K562 (cell line): ENCODE data around the gene NAA10. TPM values are rescaled to one million over a fixed set of nuclear protein-coding genes. Genes with fewer than 3 reads are reported as not detected.
A peak's percentile ranks its signal among the peaks of the same experiment; 100 is the strongest.

Experiments
- ATF4 ChIP-seq: fragments of 450-650 bp; formaldehyde crosslinking; IDR thresholded peaks from 2 replicates; pipeline ENCODE4 v1.4.0; 2022; ENCODE audit warnings: mild to moderate bottlenecking, moderate library complexity
- BHLHE40 ChIP-seq: IDR thresholded peaks from 2 replicates; pipeline ENCODE4 v1.6.1; 2011; ENCODE audit warnings: low read length, improper control_type of control experiment
- CHD4 ChIP-seq: fragments of 200-600 bp; sonication (generic); IDR thresholded peaks from 3 replicates; pipeline ENCODE4 v1.6.1; 2012; ENCODE audit warnings: low read depth, mild to moderate bottlenecking, mixed read lengths, low read length, inconsistent platforms; ENCODE audit not compliant: insufficient read depth, insufficient replicate concordance, poor library complexity, severe bottlenecking
- COPS2 ChIP-seq: fragments of 450-650 bp; conservative IDR thresholded peaks from 2 replicates; pipeline ENCODE4 v1.6.1; 2016; ENCODE audit warnings: mild to moderate bottlenecking, moderate library complexity
- ESRRB ChIP-seq: fragments of 250-450 bp; sonication (Bioruptor Pico); IDR thresholded peaks from 2 replicates; pipeline ENCODE4 v1.5.0; 2020; ENCODE audit warnings: mild to moderate bottlenecking, moderate library complexity, borderline replicate concordance
- GTF2B ChIP-seq: IDR thresholded peaks from 2 replicates; pipeline ENCODE4 v1.6.1; 2011; ENCODE audit not compliant: insufficient read length; ENCODE audit errors: extremely low read depth
- MAFG ChIP-seq: fragments of 450-650 bp; conservative IDR thresholded peaks from 2 replicates; pipeline ENCODE4 v1.6.1; 2016; ENCODE audit warnings: missing genetic modification characterization, missing compliant biosample characterization
- MLLT1 ChIP-seq, 2 experiments: fragments of 450-650 bp; IDR thresholded peaks; 2 replicates each; pipeline ENCODE4 v1.6.1; 2016
- PCBP1 ChIP-seq: fragments of 200-400 bp; formaldehyde crosslinking; IDR thresholded peaks from 2 replicates; pipeline ENCODE4 v1.6.1; 2018; ENCODE audit warnings: mild to moderate bottlenecking, low read depth, low read length; ENCODE audit not compliant: poor library complexity, severe bottlenecking
- PRMT5 ChIP-seq: sonication (generic); formaldehyde crosslinking; IDR thresholded peaks from 2 replicates; pipeline ENCODE4 v1.5.0; 2020; ENCODE audit warnings: missing genetic modification reagents
- PYGO2 ChIP-seq: fragments of 450-650 bp; IDR thresholded peaks from 2 replicates; pipeline ENCODE4 v1.6.1; 2016; ENCODE audit warnings: mild to moderate bottlenecking, missing genetic modification characterization, moderate library complexity, missing compliant biosample characterization
- RAD51 ChIP-seq: fragments of 450-650 bp; IDR thresholded peaks from 2 replicates; pipeline ENCODE4 v1.7.1; 2016; ENCODE audit warnings: low read depth, mild to moderate bottlenecking, borderline replicate concordance
- RNF2 ChIP-seq: sonication (generic); IDR thresholded peaks from 2 replicates; pipeline ENCODE4 v1.6.1; 2016
- SIN3B ChIP-seq: fragments of 450-650 bp; IDR thresholded peaks from 2 replicates; pipeline ENCODE4 v1.6.1; 2017; ENCODE audit warnings: low read depth, mild to moderate bottlenecking, moderate library complexity
- SOX6 ChIP-seq: fragments of 450-650 bp; IDR thresholded peaks from 2 replicates; pipeline ENCODE4 v1.6.1; 2014; ENCODE audit warnings: mild to moderate bottlenecking
- STAT5B ChIP-seq: fragments of 250-450 bp; sonication (Bioruptor Pico); IDR thresholded peaks from 2 replicates; pipeline ENCODE4 v1.8.0; 2021; ENCODE audit warnings: mild to moderate bottlenecking, inconsistent platforms
- TAF7 ChIP-seq: fragments of 450-650 bp; IDR thresholded peaks from 2 replicates; pipeline ENCODE4 v1.6.1; 2016; ENCODE audit warnings: missing genetic modification characterization, missing compliant biosample characterization
- TAL1 ChIP-seq: fragments of 450-650 bp; IDR thresholded peaks from 2 replicates; pipeline ENCODE4 v1.6.1; 2016; ENCODE audit warnings: mild to moderate bottlenecking
- XRCC5 ChIP-seq: fragments of 200-400 bp; formaldehyde crosslinking; IDR thresholded peaks from 2 replicates; pipeline ENCODE4 v1.6.1; 2017; ENCODE audit warnings: low read depth, mild to moderate bottlenecking, low read length
- ZNF174 ChIP-seq: fragments of 250-450 bp; sonication (Bioruptor Pico); IDR thresholded peaks from 2 replicates; pipeline ENCODE4 v1.4.0; 2020; ENCODE audit warnings: mild to moderate bottlenecking
- ZNF232 ChIP-seq: sonication (generic); formaldehyde crosslinking; IDR thresholded peaks from 2 replicates; pipeline ENCODE4 v1.8.0; 2022; ENCODE audit warnings: mild to moderate bottlenecking, missing genetic modification reagents
- ZNF408 ChIP-seq: fragments of 250-450 bp; sonication (Bioruptor Pico); IDR thresholded peaks from 2 replicates; pipeline ENCODE4 v1.4.0; 2020; ENCODE audit warnings: low read depth, mild to moderate bottlenecking, moderate library complexity
- polyA plus RNA-seq, 8 experiments: library from polyadenylated mRNA; depleted of rRNA in 4 of 8; stranded (reverse) in 5 of 8; unstranded in 3 of 8; fragments of >200 nt; fragmentation: Nextera tagmentation in 2 of 8; fragmentation: Illumina TruSeq in 1 of 8; extraction: Ambion mirVana in 2 of 8; extraction: Trizol in 1 of 8; gene quantifications; 2 replicates each; pipeline versions ENCODE4 v1.2.1 to v1.2.3, GENCODE V29; 2011 to 2014; ENCODE audit warnings: inconsistent platforms in 1 of 8, missing spikeins in 1 of 8
- total RNA-seq, 7 experiments: library from RNA; depleted of rRNA in 6 of 7; stranded (reverse); fragments of >200 nt in 6 of 7; fragmentation: Illumina TruSeq in 2 of 7; extraction: Trizol in 2 of 7; gene quantifications; 2 replicates each; pipeline versions ENCODE4 v1.2.1 to v1.2.3, GENCODE V29; 2011 to 2021; ENCODE audit warnings: low replicate concordance in 1 of 7
- TF ChIP-seq, protein P1 (sequence below): sonication (generic); formaldehyde crosslinking; IDR thresholded peaks from 2 replicates; pipeline ENCODE4 v1.5.0; 2020; ENCODE audit warnings: missing genetic modification reagents
- TF ChIP-seq, protein P2 (sequence below): fragments of 450-650 bp; IDR thresholded peaks from 2 replicates; pipeline ENCODE4 v1.6.1; 2016

The NAA10 gene
- total and polyA plus RNA-seq, 9 of the 15 experiments (the other 6 are each of a cell fraction or from before 2014, with no cell fraction given), result 11.1 to 250 (median 134) TPM

DNA sequence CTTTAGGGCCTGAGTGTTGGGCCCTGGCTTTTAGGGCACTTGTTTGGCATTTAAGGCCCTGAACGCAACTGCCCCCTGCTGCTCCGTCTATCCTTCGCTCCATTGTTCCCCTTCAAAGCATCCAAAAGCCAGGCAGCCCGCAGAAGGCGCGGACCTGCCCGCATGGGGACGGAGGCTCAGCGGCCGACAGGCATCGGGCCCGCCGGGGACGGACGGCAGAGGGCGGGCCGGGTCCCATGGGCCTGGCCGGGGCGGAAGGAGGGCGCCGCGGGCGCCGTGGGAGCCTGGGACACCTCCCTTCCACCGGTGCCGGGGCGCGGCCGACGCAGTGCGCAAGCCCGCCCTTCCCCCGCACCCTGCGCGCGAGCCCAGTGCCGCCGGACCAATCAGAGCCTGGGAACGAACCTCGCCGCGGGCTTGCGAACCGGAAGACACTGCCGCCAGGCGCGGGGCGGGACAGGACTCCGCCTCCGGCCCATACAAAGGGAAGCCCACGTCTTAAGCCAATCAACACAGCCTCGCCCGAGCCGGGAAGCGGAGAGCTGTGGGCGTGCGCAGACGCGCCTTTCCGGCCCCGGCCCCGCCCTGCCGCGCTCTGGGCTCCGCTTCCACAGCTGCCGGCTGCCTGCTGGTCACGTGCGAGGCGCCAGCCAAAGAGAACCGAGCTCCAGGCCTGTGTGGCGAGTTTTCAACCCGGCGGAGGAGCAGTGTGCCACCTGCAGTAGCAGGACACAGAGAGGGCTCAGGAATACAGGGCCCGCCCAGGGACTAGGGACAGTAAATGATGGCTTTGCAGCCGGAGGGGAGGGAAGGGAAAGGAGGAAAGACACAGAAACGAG is 6.7 kb downstream of the NAA10 start (continued):
- TF ChIP-seq TAF7 (tag) (no peak), PCBP1 (peak; percentile 37), SOX6 (0 out of 2 replicates have a peak, but pooled peaks have one; percentile 27), ZNF232 (no peak), PYGO2 (no peak), CHD4 (no peak), ZNF174 (CRISPR knock-in tag) (no peak), RNF2 (peak; percentile 66; the same call in 1 of the 2 replicates), GTF2B (no peak), STAT5B (CRISPR knock-in tag) (no peak), TAL1 (no peak), ZNF408 (CRISPR knock-in tag) (no peak), MLLT1 (IDR thresholded peaks at IDR 0.05) (peak in 1 of 2 experiments; percentile 56; a peak in 1 of 4 replicates), COPS2 (no peak), RAD51 (peak; percentile 93), MAFG (no peak), SIN3B (0 out of 2 replicates have a peak, but pooled peaks have one; percentile 21), PRMT5 (no peak), XRCC5 (no peak), ESRRB (CRISPR knock-in tag) (no peak), ATF4 (no peak), BHLHE40 (peak; percentile 96)
- TF ChIP-seq, protein P1, sequence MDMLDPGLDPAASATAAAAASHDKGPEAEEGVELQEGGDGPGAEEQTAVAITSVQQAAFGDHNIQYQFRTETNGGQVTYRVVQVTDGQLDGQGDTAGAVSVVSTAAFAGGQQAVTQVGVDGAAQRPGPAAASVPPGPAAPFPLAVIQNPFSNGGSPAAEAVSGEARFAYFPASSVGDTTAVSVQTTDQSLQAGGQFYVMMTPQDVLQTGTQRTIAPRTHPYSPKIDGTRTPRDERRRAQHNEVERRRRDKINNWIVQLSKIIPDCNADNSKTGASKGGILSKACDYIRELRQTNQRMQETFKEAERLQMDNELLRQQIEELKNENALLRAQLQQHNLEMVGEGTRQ (CRISPR knock-in tag), result peak; percentile 95
- TF ChIP-seq, protein P2, sequence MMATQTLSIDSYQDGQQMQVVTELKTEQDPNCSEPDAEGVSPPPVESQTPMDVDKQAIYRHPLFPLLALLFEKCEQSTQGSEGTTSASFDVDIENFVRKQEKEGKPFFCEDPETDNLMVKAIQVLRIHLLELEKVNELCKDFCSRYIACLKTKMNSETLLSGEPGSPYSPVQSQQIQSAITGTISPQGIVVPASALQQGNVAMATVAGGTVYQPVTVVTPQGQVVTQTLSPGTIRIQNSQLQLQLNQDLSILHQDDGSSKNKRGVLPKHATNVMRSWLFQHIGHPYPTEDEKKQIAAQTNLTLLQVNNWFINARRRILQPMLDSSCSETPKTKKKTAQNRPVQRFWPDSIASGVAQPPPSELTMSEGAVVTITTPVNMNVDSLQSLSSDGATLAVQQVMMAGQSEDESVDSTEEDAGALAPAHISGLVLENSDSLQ, result peak; percentile 69
